Retinal pigment epithelial cell (primary cell): ENCODE measurements around the gene RGS6.

Experiments used
- DNase-seq: peaks from one replicate; pipeline ENCODE4 v3.0.0-alpha.2; 2010; ENCODE audit warnings: low read depth
- H3K4me3 ChIP-seq: 2 replicates; pipeline ENCODE4 v1.5.1; 2011; ENCODE audit warnings: mild to moderate bottlenecking, low read length, control low read depth, moderate library complexity
- TF ChIP-seq, protein P1 (sequence below): conservative IDR thresholded peaks from 2 replicates; pipeline ENCODE4 v1.5.1; 2011; ENCODE audit warnings: low read depth, low read length, control low read depth, inconsistent platforms

RGS6 gene

GRCh38 chr14:71966528-71966927 lies 34.3 kb downstream of the RGS6 start:
- no peak for DNase-seq
- TF ChIP-seq, protein P1, sequence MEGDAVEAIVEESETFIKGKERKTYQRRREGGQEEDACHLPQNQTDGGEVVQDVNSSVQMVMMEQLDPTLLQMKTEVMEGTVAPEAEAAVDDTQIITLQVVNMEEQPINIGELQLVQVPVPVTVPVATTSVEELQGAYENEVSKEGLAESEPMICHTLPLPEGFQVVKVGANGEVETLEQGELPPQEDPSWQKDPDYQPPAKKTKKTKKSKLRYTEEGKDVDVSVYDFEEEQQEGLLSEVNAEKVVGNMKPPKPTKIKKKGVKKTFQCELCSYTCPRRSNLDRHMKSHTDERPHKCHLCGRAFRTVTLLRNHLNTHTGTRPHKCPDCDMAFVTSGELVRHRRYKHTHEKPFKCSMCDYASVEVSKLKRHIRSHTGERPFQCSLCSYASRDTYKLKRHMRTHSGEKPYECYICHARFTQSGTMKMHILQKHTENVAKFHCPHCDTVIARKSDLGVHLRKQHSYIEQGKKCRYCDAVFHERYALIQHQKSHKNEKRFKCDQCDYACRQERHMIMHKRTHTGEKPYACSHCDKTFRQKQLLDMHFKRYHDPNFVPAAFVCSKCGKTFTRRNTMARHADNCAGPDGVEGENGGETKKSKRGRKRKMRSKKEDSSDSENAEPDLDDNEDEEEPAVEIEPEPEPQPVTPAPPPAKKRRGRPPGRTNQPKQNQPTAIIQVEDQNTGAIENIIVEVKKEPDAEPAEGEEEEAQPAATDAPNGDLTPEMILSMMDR, result no peak
- H3K4me3 ChIP-seq, result no peak overlapping the region

DNA sequence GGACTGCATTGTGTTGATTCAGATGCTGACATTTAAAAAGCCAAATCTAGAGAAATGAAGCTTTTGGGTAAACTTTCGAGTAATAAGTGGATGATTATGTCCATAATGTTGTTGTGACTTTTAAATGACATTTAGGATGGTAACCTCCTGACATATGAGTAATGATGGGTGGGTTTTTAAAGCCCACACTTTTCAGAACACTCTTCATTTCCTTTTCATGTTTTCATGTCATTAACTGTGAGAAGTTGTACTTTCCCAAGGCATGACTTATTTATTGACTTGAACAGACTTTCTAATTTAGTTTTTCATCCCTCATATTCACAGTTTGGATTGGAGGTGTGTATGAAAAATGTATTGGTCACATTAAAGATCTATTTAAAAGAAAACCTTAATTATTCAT lies 35.5 kb downstream of the RGS6 start:
- no peak overlapping the region for H3K4me3 ChIP-seq
- no peak for DNase-seq
- TF ChIP-seq, protein P1, result no peak

DNA sequence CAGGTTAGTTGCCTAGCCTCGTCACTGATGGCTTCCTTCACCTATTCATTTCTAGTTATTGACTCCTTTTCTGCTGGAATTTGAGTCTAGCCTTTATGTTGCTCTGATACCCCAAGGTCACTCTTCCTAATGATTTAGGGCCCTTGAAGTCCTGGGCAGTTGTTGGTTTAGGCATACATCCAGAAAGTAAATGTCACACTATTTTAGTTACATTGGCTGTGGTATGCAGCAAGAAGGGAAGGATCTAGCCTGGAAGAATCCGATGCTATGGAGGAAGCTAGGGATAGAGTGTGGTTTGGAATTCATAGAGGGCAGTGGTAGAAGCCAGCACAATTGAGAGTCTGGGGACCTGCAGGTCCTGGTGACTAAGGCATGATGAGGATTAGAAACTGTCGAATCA lies 38.0 kb downstream of the RGS6 start:
- no peak for DNase-seq
- TF ChIP-seq, protein P1, result no peak
- H3K4me3 ChIP-seq, result no peak overlapping the region

DNA sequence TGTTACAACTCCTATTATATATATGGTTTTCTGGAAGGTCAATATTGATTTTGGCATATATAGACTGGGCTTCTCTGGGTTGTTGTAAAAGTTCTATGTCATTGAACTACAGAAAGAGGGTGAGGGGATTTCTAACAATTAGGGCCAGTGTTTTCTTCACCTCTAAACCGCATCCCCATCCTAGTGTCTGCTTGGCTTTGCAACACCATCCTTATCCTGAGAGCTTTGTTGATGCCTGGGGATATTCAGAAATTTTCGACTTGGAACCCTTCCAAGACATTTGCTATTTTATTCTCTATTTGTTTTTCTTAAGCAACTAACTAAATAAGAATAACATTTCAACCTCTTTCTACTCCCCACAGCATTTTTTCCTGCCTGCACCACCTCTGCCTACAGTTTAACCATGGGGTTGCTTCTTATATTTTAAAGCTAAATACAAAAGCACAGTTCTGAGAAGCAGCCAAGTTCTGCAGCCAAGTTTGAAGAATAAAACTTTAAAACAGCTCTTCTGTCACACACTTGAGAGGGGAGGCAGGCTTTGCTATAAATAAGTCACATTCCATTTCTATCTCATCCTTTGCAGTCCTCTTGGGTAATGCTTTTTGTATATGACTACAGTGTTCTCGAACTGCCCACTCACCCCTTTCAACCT lies 53.4 kb downstream of the RGS6 start:
- TF ChIP-seq, protein P1, result no peak
- no peak for DNase-seq
- no peak overlapping the region for H3K4me3 ChIP-seq

DNA sequence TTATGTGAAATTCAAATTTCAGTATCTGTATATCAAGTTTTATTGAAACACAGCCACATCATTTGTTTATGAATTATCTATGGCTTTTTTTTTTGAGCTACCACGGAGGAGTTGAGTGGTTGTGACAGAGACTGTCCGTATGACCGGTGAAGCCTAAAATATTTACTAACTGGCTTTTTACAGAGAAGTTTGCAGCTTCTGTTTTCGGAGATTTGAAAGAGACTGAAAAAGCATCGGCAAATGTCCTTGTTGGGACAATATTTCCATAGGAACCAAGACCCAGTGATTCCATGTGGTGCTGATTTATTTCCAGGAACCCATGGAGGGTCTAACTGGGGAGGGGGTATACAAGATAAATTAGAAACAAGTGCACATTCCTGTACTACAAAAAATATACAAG lies 56.2 kb downstream of the RGS6 start:
- DNase-seq, result no peak
- TF ChIP-seq, protein P1, result no peak
- no peak overlapping the region for H3K4me3 ChIP-seq

- H3K4me3 ChIP-seq, result no peak overlapping the region
- no peak for DNase-seq
- TF ChIP-seq, protein P1, result no peak
Measured at GRCh38 chr14:71988939-71989338, 56.7 kb downstream of the RGS6 start.

DNA sequence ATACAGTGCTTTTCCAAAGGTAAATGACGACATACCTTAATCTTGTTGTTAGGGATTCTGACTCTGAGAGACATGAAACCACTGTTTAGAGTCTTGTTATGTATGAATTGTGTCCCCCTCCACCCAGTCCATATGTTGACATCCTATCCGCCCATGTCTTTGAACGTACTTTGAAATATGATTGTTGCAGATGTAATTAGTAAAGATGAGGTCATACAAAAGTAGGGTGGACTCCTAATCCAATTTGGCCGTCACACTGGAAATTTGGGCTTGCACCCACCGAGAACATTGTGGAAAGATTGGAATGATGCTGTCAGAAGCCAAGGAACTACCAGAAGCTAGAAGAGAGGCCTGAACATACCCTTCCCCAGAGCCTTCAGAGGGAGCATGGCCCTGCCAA lies 62.2 kb downstream of the RGS6 start:
- TF ChIP-seq, protein P1, result no peak
- DNase-seq, result no peak
- no peak overlapping the region for H3K4me3 ChIP-seq
